ENCODE results near the gene USH1C. TPM values are rescaled to one million over a fixed set of nuclear protein-coding genes. Genes with fewer than 3 reads are reported as not detected.

The USH1C gene
- total and polyA plus RNA-seq, 2 experiments from 2014 or later, result not detected

DNA sequence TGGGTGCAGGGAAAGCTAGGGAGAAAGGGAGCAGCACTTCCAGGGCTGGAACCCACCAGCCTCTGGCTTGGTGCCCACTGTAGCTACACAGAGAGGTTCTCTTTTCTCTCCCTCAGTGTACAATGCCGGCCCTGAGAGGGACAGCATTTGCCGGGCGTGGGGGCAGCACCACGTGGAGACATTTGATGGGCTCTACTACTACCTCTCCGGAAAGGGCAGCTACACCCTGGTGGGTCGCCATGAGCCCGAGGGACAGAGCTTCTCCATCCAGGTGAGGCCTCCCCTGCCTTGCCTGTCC is 9.0 kb upstream of the USH1C start:
- Histone ChIP-seq H3K9me2 (ENCODE audit: insufficient read depth) (no peaks in the 10 kb centered on the region), H3K27me3 (replicated peaks; ENCODE audit: insufficient read depth) (0 out of 2 replicates have a peak, but pooled peaks cover 8% of the 10 kb centered on the region), H3K9me3 (ENCODE audit: low read depth) (no peaks in the 10 kb centered on the region), H3K4me1 (ENCODE audit: insufficient read depth) (no peaks in the 10 kb centered on the region), H4K20me1 (ENCODE audit: insufficient read depth) (no peaks in the 10 kb centered on the region), H2AFZ (no peak overlapping the region), H3K27ac (no peak overlapping the region), H3K9ac (no peak overlapping the region), H3K4me2 (ENCODE audit: unreplicated experiment) (no peak overlapping the region), H3F3A (ENCODE audit: insufficient read depth) (no peaks in the 10 kb centered on the region), H3K4me3 (no peak overlapping the region), H3K36me3 (ENCODE audit: low read depth) (no peaks in the 10 kb centered on the region), H3K79me2 (ENCODE audit: insufficient read depth) (no peaks in the 10 kb centered on the region)
- no peak for TF ChIP-seq EZH2 (IDR thresholded peaks at IDR 0.05; ENCODE audit: insufficient read depth, poor library complexity, severe bottlenecking)
- no peak for TF ChIP-seq EZH2phosphoT487 (IDR thresholded peaks at IDR 0.05; ENCODE audit: insufficient read depth, low read depth)
- in situ Hi-C loops (cut with MboI), result no loop called here
- WGBS, 2 experiments (ENCODE audit: low coverage in 1 of 2, low lambda C conversion rate in 2 of 2, missing lambda C conversion rate in 2 of 2), result 47 to 60% methylated on average over 7 of the region's 7 CpGs
- no peak for DNase-seq

DNA sequence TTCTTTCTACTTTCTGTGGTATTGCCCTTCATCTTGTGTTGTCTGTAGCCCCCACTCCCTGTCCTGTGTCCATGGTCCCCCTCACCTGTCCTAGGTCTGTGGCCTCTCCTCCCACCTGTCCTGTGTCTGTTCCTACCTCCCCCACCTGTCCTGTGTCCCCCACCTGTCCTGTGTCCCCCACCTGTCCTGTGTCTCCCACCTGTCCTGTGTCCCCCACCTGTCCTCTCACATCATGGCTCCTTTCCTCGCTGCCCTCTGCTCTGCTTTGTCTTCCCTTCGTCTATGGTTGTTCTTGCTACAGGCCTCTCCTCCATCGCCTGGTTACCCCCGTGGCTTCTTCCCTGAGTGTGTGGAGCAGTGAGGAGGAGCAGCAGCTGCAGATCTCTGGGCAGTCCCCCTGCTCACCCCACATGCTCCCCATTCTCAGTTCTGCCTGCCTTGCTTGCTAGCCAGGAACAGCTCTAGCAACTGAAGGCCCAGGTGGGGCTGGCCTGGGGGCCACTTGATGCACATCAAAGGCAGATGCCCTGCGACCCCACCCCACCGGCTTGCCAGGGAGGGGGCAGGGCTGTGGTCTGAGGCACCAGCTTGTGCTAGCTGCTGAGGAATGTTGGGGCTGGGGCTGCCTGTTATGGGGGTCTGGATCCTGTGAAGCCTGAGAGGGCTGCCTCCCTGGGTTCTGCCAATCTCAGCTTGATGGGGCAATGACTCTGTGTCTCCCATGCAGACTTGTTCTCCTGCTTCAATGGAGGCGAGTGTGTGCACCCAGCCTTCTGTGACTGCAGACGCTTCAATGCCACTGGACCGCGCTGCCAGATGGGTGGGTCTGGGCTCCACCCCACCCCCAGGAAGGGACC is 8.4 kb upstream of the USH1C start:
- Histone ChIP-seq H3K4me1 (ENCODE audit: insufficient read depth) (no peaks in the 10 kb centered on the region), H3F3A (ENCODE audit: insufficient read depth) (no peaks in the 10 kb centered on the region), H3K79me2 (ENCODE audit: insufficient read depth) (no peaks in the 10 kb centered on the region), H4K20me1 (ENCODE audit: insufficient read depth) (no peaks in the 10 kb centered on the region), H3K27ac (no peak overlapping the region), H3K4me2 (ENCODE audit: unreplicated experiment) (no peak overlapping the region), H3K4me3 (no peak overlapping the region), H3K27me3 (replicated peaks; ENCODE audit: insufficient read depth) (peaks cover 8% of the 10 kb centered on the region; the same call in 1 of the 2 replicates), H3K9me3 (ENCODE audit: low read depth) (no peaks in the 10 kb centered on the region), H3K36me3 (ENCODE audit: low read depth) (no peaks in the 10 kb centered on the region), H2AFZ (no peak overlapping the region), H3K9ac (no peak overlapping the region), H3K9me2 (ENCODE audit: insufficient read depth) (no peaks in the 10 kb centered on the region)
- WGBS, 2 experiments (ENCODE audit: low coverage in 1 of 2, low lambda C conversion rate in 2 of 2, missing lambda C conversion rate in 2 of 2), result 54 to 57% methylated on average over 8 to 10 of the region's 10 CpGs
- no peak for DNase-seq
- no peak for TF ChIP-seq EZH2 (IDR thresholded peaks at IDR 0.05; ENCODE audit: insufficient read depth, poor library complexity, severe bottlenecking)
- TF ChIP-seq EZH2phosphoT487 (IDR thresholded peaks at IDR 0.05; ENCODE audit: insufficient read depth, low read depth), result no peak
- in situ Hi-C loops (cut with MboI), result no loop called here

DNA sequence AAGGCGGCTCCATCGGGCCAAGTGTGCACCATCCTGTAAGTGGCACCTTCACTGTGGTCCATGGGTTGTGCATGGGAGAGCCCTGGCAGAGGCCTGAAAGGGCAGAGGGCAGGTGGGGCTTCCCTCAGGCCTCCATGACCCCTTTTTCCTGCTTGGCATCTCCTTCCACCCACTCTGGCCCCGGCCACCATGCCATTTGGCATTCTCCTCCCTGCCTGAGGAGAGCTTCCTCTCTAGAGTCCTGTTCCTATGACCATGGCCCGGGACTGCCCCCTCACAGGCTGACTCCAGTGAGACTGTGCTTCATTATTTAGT is 7.8 kb upstream of the USH1C start:
- H4K20me1 ChIP-seq (ENCODE audit: insufficient read depth), result no peaks in the 10 kb centered on the region
- H3K9me3 ChIP-seq (ENCODE audit: low read depth), result no peaks in the 10 kb centered on the region
- in situ Hi-C loops (cut with MboI), result no loop called here
- H3K4me2 ChIP-seq (ENCODE audit: unreplicated experiment), result no peak overlapping the region
- H2AFZ ChIP-seq, result no peak overlapping the region
- H3K36me3 ChIP-seq (ENCODE audit: low read depth), result no peaks in the 10 kb centered on the region
- no peak overlapping the region for H3K27ac ChIP-seq
- no peaks in the 10 kb centered on the region for H3K4me1 ChIP-seq (ENCODE audit: insufficient read depth)
- no peaks in the 10 kb centered on the region for H3F3A ChIP-seq (ENCODE audit: insufficient read depth)
- no peak overlapping the region for H3K4me3 ChIP-seq
- H3K9me2 ChIP-seq (ENCODE audit: insufficient read depth), result no peaks in the 10 kb centered on the region
- TF ChIP-seq EZH2phosphoT487 (IDR thresholded peaks at IDR 0.05; ENCODE audit: insufficient read depth, low read depth) (no peak), EZH2 (IDR thresholded peaks at IDR 0.05; ENCODE audit: insufficient read depth, poor library complexity, severe bottlenecking) (no peak)
- peaks cover 9% of the 10 kb centered on the region; the same call in 1 of the 2 replicates for H3K27me3 ChIP-seq (replicated peaks; ENCODE audit: insufficient read depth)
- 77 to 89% methylated on average over 2 to 4 of the region's 4 CpGs for WGBS, 2 experiments (ENCODE audit: low coverage in 1 of 2, low lambda C conversion rate in 2 of 2, missing lambda C conversion rate in 2 of 2)
- no peak for DNase-seq
- no peak overlapping the region for H3K9ac ChIP-seq
- no peaks in the 10 kb centered on the region for H3K79me2 ChIP-seq (ENCODE audit: insufficient read depth)

DNA sequence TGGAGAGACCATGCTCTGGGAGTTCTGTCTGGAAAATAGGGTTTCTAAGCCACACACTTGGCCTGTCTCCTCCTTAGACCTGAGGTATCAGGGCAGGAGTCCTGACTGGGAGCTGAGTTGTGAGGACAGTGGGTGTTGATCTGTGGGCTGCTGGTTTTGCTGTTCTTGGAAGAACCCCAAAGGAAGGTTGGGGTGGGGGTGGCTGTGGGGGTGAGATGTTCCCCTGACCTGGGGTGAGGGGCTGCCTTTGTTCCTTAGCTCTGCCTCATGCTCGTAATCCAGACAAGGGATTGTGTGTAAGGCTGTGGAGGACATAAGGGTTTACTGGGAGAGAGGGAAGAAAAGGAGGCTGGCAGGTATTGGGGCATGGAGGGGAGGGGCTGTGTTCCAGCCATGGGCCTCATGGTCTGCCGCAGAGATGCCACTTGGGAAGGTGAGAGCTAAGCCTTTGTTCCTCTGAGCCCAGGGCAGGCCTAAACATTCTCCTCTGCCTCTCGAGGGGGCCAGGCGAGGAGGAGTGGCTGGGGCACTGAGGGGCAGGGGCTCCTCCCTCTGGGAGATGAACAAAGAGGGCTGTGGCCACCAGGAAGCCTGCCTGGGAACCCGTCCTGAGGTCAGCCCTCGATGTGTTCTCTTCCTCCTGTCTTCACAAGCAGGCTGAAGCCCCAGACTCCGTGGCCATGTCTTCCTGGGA is 7.3 kb upstream of the USH1C start:
- Histone ChIP-seq H3K9ac (no peak overlapping the region), H3K9me3 (ENCODE audit: low read depth) (no peaks in the 10 kb centered on the region)

More for the DNA sequence above, 7.3 kb upstream of the USH1C start:
- H3K79me2 ChIP-seq (ENCODE audit: insufficient read depth), result no peaks in the 10 kb centered on the region
- in situ Hi-C loops (cut with MboI), result no loop called here
- H4K20me1 ChIP-seq (ENCODE audit: insufficient read depth), result no peaks in the 10 kb centered on the region
- no peaks in the 10 kb centered on the region for H3F3A ChIP-seq (ENCODE audit: insufficient read depth)
- H3K9me2 ChIP-seq (ENCODE audit: insufficient read depth), result no peaks in the 10 kb centered on the region
- no peaks in the 10 kb centered on the region for H3K4me1 ChIP-seq (ENCODE audit: insufficient read depth)
- no peak overlapping the region for H3K4me3 ChIP-seq
- no peaks in the 10 kb centered on the region for H3K36me3 ChIP-seq (ENCODE audit: low read depth)
- no peak overlapping the region for H3K27ac ChIP-seq
- H3K27me3 ChIP-seq (replicated peaks; ENCODE audit: insufficient read depth), result peaks cover 11% of the 10 kb centered on the region; the same call in 1 of the 2 replicates
- DNase-seq, result no peak
- 38 to 40% methylated on average over 4 to 7 of the region's 7 CpGs for WGBS, 2 experiments (ENCODE audit: low coverage in 1 of 2, low lambda C conversion rate in 2 of 2, missing lambda C conversion rate in 2 of 2)
- no peak overlapping the region for H3K4me2 ChIP-seq (ENCODE audit: unreplicated experiment)
- no peak overlapping the region for H2AFZ ChIP-seq
- TF ChIP-seq EZH2phosphoT487 (IDR thresholded peaks at IDR 0.05; ENCODE audit: insufficient read depth, low read depth), result no peak
